ENCODE data around the gene AMPH.

DNA sequence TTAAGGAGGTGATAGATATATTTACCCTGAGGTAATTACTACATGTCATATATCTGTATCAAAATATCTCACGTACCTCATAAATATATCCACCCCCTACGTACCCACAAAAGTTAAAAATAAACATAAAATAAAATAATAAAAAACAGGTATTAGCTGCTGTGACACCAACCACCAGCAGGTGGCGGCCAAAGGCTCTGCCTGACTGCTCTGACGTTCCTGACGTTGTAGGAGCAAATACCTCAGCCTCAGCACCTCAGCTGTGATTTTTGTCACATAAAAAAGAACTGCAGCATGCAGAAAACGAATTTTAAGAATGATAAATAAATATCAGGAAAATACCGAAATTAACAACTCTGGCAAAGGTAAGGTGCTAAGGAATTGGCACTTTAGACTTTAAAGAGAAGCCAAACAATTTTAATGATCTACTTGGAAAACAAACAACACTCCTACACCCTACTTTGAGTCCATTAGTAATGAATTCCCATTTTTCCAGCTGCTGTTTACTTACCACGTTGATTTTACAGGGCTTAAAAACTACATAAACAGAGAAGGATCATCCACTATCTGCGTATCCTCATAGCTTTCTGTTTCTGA, 232.3 kb downstream of the AMPH start:
- TF ChIP-seq, protein P1, sequence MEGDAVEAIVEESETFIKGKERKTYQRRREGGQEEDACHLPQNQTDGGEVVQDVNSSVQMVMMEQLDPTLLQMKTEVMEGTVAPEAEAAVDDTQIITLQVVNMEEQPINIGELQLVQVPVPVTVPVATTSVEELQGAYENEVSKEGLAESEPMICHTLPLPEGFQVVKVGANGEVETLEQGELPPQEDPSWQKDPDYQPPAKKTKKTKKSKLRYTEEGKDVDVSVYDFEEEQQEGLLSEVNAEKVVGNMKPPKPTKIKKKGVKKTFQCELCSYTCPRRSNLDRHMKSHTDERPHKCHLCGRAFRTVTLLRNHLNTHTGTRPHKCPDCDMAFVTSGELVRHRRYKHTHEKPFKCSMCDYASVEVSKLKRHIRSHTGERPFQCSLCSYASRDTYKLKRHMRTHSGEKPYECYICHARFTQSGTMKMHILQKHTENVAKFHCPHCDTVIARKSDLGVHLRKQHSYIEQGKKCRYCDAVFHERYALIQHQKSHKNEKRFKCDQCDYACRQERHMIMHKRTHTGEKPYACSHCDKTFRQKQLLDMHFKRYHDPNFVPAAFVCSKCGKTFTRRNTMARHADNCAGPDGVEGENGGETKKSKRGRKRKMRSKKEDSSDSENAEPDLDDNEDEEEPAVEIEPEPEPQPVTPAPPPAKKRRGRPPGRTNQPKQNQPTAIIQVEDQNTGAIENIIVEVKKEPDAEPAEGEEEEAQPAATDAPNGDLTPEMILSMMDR (optimal IDR thresholded peaks at IDR 0.05 in 1 of 3, IDR thresholded peaks at IDR 0.05 in 1 of 3, conservative IDR thresholded peaks at IDR 0.05 in 1 of 3; ENCODE audit: extremely low read depth in 1 of 3, insufficient read depth in 2 of 3, low read length in 3 of 3) = peak; percentile 76 to 88 (median 80)
- TF ChIP-seq EZH2 (IDR thresholded peaks at IDR 0.05; ENCODE audit: low read length) = no peak
